Right ventricle myocardium inferior (tissue), 1 donor: ENCODE results near the gene ANKRD28. TPM values are rescaled to one million over a fixed set of nuclear protein-coding genes. Genes with fewer than 3 reads are reported as not detected.
"Not testable (repeated sequence)": the region's sequence is repeated elsewhere in the genome, so short reads cannot be mapped to it uniquely, and the experiment has no call there.

ENCODE experiments used
- ATAC-seq: fragments of 200-7000 bp; cut with Tn5 transposase; one replicate; pipeline ENCODE4 v1.9.1; 2020; ENCODE audit warnings: mild to moderate bottlenecking, moderate library complexity
- DNase-seq: peaks from one replicate; pipeline ENCODE4 v3.0.0; 2021; ENCODE audit errors: missing footprints
- intact Hi-C: fragments of 100-400 bp; cut with DNase I; formaldehyde crosslinking; loops from one replicate; pipeline ENCODE4 v1.11.0; 2022
- microRNA-seq: library from miRNA; unstranded; fragments of <30 nt; microRNA quantifications from one replicate; pipeline ENCODE4 v1.2.0, GENCODE V29; 2020
- total RNA-seq: library from RNA; stranded (reverse); fragmentation: NEBNext Ultra II Directional; extraction: Animal tissue kit (Norgen Biotek cat#: 25700); gene quantifications from one replicate; pipeline ENCODE4 v1.2.1, GENCODE V29; 2021
- donor health status: DM: no; HTN: yes; CAD: no; lungs with severe emphysema.

ANKRD28 gene
- total RNA-seq, 1 donor from 2014 or later, result 23.6 TPM

DNA sequence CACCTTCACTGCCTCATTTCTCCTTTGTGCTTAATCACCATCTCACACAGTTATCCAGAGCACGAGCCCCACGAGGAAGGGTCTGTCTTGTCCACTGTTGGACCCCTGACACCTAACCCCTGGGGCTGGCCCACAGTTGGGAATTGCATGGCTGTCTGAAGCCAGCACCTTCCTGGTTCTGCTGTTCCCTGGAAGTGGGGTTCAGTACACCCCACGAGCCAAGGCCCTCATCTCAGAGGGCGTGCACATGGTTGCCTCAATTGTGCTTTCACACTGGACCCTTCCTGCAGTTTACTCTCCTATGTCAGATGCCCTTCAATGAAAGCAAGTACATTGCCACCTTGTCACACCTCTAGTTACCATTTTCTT is 165.6 kb downstream of the ANKRD28 start:
- ATAC-seq (no peak), DNase-seq (no peak)
- intact Hi-C loops, result loop anchor here (5.0 to 10.0 kb wide), 2 partner anchors 45 to 613 kb away; no protein-coding TSS in a partner anchor

DNA sequence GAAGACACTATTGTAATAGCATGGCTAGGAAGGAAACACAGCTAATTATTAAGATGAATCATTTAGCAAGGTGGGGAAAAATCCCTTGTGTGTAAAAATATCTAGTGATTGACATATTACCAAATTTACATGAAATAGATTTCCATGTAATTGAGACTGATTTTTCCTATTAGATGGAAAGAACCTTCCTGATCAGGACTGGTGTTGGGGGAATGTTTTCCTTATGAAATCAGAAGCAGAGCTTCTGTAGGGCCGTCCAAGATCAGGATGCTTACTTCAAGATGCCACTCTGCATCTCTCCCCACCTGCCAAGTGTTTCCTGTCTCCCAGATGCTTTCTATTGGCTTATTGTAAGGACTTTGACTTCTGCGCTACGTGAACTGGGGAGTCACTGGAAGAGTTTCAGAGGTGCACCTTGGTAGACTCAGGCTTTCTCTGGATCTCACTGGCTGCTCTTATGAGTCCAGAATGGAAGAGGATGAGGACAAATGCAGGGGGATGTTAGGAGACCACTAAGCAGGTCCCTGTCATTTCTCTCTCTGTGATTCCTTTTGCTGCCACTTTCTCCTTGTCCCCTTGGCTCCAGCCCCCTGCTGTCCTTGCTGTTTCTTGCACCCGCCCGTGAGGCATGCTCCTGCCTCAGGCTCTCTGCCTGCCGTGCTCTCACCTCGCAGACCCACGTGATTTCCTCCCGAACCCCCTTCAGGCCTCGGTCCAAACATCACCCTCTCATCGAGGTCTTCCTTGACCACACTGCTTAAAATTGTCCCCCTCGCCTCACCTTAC is 166.2 kb downstream of the ANKRD28 start:
- intact Hi-C loops, result loop anchor here (2.0 to 10.0 kb wide), 3 partner anchors 46 to 613 kb away; no protein-coding TSS in a partner anchor
- no peak for DNase-seq
- ATAC-seq, result no peak

DNA sequence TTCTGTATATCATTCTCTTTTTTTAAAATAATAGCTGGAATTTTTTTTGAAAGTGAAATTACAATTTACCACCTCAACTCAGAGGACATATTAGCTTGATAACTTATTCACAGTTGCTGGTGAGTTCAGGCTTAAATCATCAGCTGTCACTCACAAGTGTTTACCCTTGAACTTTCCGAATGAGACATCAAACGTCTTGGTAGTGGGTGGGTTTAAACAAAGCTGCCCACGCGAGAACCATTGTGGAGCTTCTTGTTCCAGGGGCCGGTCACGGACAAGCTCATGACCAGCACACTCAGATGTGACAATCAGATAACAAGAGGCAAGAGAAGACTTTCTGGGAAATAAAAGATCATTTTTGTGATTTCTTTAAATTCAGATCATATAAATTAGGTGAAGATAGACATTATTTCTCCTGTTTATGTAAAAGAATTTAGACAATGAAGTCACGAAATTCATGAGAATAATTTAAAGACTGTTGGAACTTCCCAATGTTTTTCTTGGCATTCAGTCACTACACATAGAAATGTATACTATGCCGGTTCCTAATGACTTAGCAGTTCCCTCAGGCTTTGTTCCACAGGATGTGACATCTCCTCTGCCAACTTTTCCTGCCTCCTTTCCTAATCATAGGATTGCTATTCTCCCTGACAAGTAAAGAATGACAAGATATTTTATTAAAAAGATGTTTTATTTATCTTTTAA is 167.0 kb downstream of the ANKRD28 start:
- DNase-seq, result no peak
- ATAC-seq, result no peak
- intact Hi-C loops, result loop anchor here (2.0 to 10.0 kb wide), 3 partner anchors 47 to 614 kb away; no protein-coding TSS in a partner anchor

- no peak for DNase-seq
- intact Hi-C loops, result loop anchor here (2.0 to 10.0 kb wide), 3 partner anchors 47 to 615 kb away; no protein-coding TSS in a partner anchor
- peak; percentile 95 for ATAC-seq
Measured at GRCh38 chr3:15629860-15630597, 167.8 kb downstream of the ANKRD28 start.

GRCh38 chr3:15628967-15629366 is 168.8 kb downstream of the ANKRD28 start:
- intact Hi-C loops, result no loop called here
- DNase-seq (no peak), ATAC-seq (no peak)

GRCh38 chr3:15623535-15624440 is 174.0 kb downstream of the ANKRD28 start:
- DNase-seq, result no peak
- ATAC-seq, result no peak
- intact Hi-C loops, result no loop called here

- ATAC-seq, DNase-seq, intact Hi-C loops: not testable (repeated sequence)
Measured at GRCh38 chr3:15619659-15620464, 177.9 kb downstream of the ANKRD28 start.

Small RNAs within 50 kb of the gene (microRNA-seq; reads per million reads assigned to microRNA genes)
- gene MIR3134, result not detected

Other genes with a start within 250 kb of the ANKRD28 start
- 12.5 TPM for gene HACL1, start 196.4 kb downstream of the ANKRD28 start, total RNA-seq
- gene BTD, start 196.2 kb downstream of the ANKRD28 start, total RNA-seq, result 13.5 TPM